Muscle layer of duodenum (tissue), 2 donors: Measurements from ENCODE around the gene NAGPA.
"Not testable (repeated sequence)": the region's sequence is repeated elsewhere in the genome, so short reads cannot be mapped to it uniquely, and the experiment has no call there.

Experiments used
- H3K27ac ChIP-seq: one replicate; pipeline ENCODE4 v1.7.0; 2013; ENCODE audit warnings: mild to moderate bottlenecking, low read length
- H3K27me3 ChIP-seq: one replicate; pipeline ENCODE4 v1.7.0; 2013; ENCODE audit warnings: low read depth, mild to moderate bottlenecking, control low read depth, low read length
- H3K36me3 ChIP-seq, 2 donors: one replicate each; pipeline ENCODE4 v1.7.0; 2013; ENCODE audit warnings: low read length in 2 of 2, control low read depth in 1 of 2, mild to moderate bottlenecking in 1 of 2; ENCODE audit not compliant: insufficient read depth in 2 of 2, control insufficient read depth in 1 of 2
- H3K4me1 ChIP-seq, 2 donors: one replicate each; pipeline ENCODE4 v1.7.0; 2013; ENCODE audit warnings: low read length in 2 of 2, mild to moderate bottlenecking in 2 of 2, control low read depth in 1 of 2, moderate library complexity in 1 of 2; ENCODE audit not compliant: insufficient read depth in 2 of 2, control insufficient read depth in 1 of 2
- H3K4me3 ChIP-seq, 2 donors: one replicate each; pipeline ENCODE4 v1.7.0; 2013; ENCODE audit warnings: low read length in 2 of 2, low read depth in 1 of 2, mild to moderate bottlenecking in 1 of 2
- H3K9me3 ChIP-seq, 2 donors: one replicate each; pipeline ENCODE4 v1.7.0; 2013; ENCODE audit warnings: low read length in 2 of 2, control low read depth in 1 of 2, mild to moderate bottlenecking in 1 of 2; ENCODE audit not compliant: control insufficient read depth in 1 of 2
- donor health status: healthy.

NAGPA gene

DNA sequence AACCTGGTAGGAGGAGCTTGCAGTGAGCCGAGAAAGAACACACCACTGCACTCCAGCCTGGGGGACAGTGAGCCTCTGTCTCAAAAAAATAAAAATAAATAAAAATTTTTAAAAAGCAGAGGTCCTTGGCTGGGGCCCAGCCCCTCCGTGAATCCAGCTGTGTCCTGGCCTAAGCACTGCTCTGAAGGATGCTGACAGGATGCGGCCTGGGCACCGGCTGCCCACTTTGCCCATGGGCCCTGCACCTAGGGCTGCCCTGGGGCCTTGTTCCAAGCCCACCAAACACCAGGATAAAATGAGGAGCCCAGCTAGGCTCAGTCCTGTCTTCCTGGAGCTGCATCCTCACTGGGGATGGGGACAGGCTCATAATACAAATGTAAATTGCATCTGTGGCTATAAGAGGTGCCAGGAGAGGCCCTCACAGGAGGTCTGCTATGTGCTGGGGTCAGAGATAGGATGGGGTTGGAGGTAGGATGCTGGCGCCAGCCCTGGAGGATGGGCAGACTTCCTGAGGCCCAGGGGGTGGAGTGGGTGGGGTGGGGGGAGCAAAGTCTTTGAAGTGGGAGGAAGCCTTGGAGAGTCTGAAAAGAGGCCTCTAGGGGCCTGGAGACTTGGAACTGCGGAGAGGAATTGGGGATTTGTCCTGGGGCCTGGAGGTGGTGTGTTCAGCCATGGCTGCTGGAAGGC is 25.8 kb upstream of the NAGPA start:
- no peak overlapping the region for H3K27ac ChIP-seq
- no peak overlapping the region for H3K4me3 ChIP-seq
- H3K4me1 ChIP-seq, result no peaks in the 10 kb centered on the region
- H3K27me3 ChIP-seq, result no peaks in the 10 kb centered on the region
- H3K36me3 ChIP-seq, result no peaks in the 10 kb centered on the region
- H3K9me3 ChIP-seq, result no peaks in the 10 kb centered on the region

DNA sequence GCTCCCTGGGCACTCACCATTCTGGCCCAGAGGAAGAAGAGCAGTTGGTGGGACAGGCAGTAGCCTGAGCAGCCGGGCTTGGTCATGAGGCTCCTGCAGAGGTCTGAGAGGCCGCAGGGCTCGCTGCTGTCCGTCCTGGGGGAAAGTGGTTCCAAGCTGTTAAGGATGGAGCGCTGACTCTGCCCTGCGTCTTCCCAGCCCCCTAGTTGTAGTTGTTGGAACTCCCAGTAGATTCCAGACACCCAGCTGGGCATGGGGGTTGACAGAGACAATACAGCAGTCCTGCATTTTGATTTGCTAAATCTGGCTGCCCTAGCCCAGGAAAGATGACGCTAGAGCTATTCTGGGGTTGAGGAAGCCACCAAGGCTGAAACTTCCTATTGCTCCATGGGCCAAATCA is 24.7 kb upstream of the NAGPA start:
- H3K4me3 ChIP-seq, result no peak overlapping the region
- no peak overlapping the region for H3K27ac ChIP-seq
- no peaks in the 10 kb centered on the region for H3K4me1 ChIP-seq
- no peaks in the 10 kb centered on the region for H3K9me3 ChIP-seq
- no peaks in the 10 kb centered on the region for H3K27me3 ChIP-seq
- no peaks in the 10 kb centered on the region for H3K36me3 ChIP-seq

DNA sequence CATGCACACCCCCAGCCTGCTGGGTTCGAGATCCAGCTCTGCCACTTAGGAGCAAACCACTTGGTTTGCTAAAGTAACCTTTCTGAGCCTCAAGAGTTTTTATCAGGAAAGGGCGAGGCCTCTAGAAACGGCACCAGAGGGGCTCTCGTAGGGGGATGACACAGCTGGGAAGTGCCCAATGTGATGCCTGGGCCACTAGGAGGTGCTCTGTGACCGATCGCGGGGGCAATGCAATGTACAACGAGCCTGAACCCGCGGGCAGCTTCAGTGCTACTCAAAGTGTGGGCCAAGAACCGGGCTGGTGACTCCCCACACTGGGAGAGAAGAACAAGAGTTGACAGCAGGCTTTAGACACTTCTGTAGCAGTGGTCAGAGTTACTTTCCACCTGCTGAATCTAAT is 22.6 kb upstream of the NAGPA start:
- Histone ChIP-seq H3K4me3 (no peak overlapping the region), H3K27ac (no peak overlapping the region), H3K27me3 (no peaks in the 10 kb centered on the region)

DNA sequence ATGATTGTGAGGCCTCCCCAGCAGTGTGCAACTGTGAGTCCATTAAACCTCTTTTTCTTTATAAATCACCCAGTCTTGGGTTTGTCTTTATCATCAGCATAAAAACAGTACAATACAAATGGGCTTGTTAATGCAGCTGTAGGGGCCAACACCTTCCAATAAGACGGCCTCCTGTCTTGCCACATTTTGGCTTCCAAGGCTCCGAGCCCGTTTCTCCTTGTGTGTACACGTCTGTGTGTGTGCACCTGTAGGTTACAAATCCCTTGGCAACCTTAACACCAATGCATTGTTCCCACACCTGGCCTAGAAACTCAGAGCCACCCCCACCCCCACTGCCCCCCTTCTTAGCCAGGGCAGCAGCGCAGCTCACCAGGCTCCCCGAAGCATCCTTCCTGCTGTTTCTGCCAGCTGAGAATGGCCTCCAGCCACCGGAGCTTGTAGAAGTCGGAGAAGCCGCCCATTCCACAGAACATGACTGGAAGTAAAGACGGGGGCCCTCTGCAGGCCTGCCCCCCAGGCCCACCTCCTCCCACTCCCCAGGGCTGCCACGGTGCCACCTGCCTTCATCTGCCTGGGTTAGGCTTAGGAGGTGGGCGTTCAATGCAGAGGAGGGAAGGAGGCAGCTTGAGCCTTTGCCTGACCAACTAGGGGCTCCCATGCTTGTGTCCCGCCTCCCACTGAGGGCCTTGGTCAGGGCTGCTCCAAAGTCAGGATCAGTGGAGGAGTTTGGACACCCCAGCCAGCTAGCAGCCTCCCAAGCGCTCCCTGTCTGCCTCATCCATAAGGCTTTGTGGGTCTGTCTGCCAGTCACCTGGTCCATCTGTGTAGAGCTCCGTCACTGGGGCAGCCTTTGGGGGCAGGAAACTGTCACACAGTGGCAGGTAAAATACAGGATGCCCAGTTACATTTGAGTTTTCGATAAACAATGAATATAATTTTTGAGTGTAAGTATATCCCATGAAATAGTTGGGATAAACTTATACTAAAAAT is 21.4 kb upstream of the NAGPA start:
- no peaks in the 10 kb centered on the region for H3K27me3 ChIP-seq
- no peaks in the 10 kb centered on the region for H3K9me3 ChIP-seq
- no peak overlapping the region for H3K4me3 ChIP-seq
- H3K27ac ChIP-seq, result no peak overlapping the region
- no peaks in the 10 kb centered on the region for H3K4me1 ChIP-seq
- H3K36me3 ChIP-seq, result no peaks in the 10 kb centered on the region

More for the DNA sequence above, 22.6 kb upstream of the NAGPA start:
- Histone ChIP-seq H3K9me3 (no peaks in the 10 kb centered on the region), H3K4me1 (no peaks in the 10 kb centered on the region), H3K36me3 (no peaks in the 10 kb centered on the region)

DNA sequence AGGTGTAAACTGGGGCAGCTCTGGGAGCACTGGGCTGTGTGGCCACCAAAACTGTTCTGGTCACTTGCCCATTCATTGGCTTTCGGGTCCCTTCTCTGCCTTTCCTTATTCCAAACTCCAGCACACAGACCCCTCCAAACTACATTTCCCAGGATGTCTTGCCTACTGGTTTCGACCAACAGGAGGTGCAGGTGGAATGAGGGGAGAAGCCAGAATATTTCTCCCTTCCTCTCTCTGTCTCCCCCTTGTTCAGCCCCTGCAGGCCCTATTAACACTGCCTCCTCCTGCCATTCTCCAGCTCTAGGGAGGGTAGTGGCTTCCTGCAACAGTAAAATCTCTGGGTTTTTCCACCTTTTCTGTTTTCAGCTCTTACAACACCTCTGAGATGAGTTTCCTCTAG is 13.2 kb upstream of the NAGPA start:
- Histone ChIP-seq H3K36me3 (no peaks in the 10 kb centered on the region), H3K4me1 (no peaks in the 10 kb centered on the region), H3K27me3 (no peaks in the 10 kb centered on the region), H3K9me3 (no peaks in the 10 kb centered on the region), H3K27ac (no peak overlapping the region), H3K4me3 (no peak overlapping the region)

DNA sequence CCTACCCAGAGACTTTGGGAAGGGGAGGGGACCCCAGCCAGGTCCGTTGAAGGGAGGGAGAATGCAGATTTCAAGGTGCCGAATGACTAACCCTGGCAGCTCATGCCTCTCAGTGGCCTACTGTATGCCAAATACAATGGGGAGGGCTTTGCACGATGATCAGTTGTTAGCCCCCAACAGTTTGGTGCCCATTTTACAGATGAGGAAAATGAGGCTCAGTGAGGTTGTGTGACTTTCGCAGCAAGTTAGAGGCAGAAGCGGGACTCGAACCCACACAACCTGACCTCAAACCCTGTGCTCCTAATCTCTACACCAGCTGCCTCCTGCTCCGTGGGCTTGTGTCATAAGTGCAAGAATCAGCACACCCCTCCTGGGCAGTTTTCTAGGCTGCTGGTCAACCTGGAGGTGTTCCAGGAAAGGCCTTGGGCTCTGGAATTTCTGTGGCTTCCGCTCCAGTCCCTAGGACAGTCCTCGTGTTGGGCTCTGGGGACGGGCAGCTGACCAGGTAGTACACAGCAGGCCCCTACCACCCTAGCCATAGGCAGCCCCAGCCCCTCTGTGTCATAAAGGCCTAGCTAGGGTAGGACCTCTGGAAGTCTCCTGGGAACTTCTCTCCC is 11.9 kb upstream of the NAGPA start:
- Histone ChIP-seq H3K27me3 (no peaks in the 10 kb centered on the region), H3K9me3 (no peaks in the 10 kb centered on the region), H3K4me1 (no peaks in the 10 kb centered on the region), H3K27ac (no peak overlapping the region), H3K36me3 (no peaks in the 10 kb centered on the region), H3K4me3 (no peak overlapping the region)

DNA sequence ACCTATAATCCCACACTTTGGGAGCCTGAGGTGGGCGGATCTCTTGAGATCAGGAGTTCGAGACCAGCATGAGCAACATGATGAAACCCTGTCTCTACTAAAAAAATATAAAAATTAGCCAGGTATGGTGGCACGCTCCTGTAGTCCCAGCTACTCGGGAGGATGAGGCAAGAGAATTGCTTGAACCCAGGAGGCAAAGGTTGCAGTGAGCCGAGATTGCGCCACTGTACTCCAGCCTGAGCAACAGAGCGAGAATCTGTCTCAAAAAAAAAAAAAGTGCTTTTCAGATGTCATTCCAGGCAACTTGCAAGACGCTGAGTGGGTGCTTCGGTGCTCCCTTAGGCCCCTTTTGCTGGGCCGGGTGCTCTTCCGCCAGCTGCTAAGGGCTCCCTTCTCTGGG is 10.8 kb upstream of the NAGPA start:
- not testable (repeated sequence) for H3K27me3 ChIP-seq, H3K4me1 ChIP-seq, H3K4me3 ChIP-seq, H3K36me3 ChIP-seq, H3K27ac ChIP-seq, H3K9me3 ChIP-seq

DNA sequence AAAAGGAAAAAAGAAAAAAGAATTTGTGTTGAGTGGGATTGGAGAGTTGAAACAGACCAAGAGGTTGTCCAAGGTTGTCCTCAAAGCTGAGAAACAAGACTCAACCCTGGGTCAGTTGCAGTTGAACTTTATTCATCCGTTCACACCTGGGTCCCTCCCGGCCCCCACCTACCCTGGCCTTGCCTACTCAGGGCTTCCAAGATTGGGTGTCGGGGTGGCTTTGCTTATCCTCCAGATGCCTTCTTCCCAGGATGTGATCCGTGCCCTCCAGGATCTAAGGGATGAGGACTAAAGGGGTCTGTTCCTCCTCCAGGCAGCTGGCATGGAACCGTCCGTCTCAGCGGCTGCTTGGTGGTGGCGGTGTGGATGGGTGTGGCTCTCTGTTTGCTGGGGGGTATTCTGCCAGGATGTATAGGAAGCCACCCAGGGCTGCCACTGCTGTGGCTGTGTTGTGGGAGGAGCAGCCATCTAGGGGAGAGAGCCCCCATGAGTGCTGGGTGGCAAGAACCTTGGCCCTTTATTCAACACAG is 10.3 kb upstream of the NAGPA start:
- Histone ChIP-seq H3K27ac (no peak overlapping the region), H3K36me3 (no peaks in the 10 kb centered on the region), H3K9me3 (no peaks in the 10 kb centered on the region), H3K4me3 (no peak overlapping the region), H3K4me1 (no peaks in the 10 kb centered on the region), H3K27me3 (no peaks in the 10 kb centered on the region)

DNA sequence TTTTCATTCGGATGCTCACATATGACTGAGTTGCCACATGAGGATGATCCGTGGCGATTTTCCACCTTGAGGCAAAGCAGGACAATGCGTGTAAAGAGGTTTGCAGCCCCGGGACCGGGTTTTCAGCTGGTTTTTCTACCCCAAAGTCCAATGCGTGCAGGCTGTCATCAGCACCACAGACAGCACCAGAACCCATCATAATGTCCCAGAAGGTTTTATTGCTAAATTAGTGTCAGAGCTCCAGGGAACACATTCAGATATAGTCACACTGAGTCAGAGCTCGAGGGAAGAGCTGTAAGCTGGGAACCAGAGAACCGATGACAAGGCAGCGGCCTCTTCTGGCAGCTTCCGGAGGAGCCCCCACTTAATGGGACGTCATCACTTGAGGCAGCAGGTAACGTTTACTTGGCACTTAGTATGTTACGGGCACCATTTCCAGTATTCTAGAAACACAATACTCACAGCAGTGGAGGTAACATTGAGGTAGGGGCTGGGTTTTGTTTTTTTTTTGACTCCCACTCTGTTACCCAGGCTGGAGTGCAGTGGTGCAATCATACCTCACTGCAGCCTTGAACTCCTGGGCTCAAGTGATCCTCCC is 8.9 kb upstream of the NAGPA start:
- no peak overlapping the region for H3K27ac ChIP-seq
- H3K4me1 ChIP-seq, result no peaks in the 10 kb centered on the region
- H3K36me3 ChIP-seq, result no peaks in the 10 kb centered on the region
- no peaks in the 10 kb centered on the region for H3K9me3 ChIP-seq
- H3K4me3 ChIP-seq, result no peak overlapping the region
- H3K27me3 ChIP-seq, result no peaks in the 10 kb centered on the region

DNA sequence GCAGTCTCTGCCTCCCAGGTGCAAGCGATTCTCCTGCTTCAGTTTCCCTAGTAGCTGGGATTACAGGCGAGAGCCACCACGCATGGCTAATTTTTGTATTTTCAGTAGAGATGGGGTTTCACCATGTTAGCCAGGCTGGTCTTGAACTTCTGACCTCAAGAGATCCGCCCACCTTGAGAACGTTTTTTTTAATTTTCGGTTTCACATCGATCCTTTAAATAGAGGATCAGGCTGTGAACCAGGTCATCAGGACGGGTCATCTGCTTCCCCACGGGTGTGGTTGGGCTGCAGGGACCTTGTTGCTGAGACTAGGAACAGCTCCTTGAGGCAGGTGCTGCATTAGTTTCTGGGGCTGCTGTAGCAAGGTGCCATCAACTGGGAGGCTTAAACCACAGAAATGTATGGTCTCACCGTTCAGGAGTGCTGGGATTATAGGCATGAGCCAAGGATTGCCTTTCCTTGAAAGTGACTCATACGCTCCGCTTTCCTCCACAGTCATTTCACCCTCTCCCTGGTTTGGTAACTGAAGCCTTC is 7.9 kb upstream of the NAGPA start:
- Histone ChIP-seq H3K27me3 (no peaks in the 10 kb centered on the region), H3K36me3 (no peaks in the 10 kb centered on the region), H3K27ac (no peak overlapping the region), H3K4me3 (no peak overlapping the region), H3K9me3 (no peaks in the 10 kb centered on the region), H3K4me1 (no peaks in the 10 kb centered on the region)

DNA sequence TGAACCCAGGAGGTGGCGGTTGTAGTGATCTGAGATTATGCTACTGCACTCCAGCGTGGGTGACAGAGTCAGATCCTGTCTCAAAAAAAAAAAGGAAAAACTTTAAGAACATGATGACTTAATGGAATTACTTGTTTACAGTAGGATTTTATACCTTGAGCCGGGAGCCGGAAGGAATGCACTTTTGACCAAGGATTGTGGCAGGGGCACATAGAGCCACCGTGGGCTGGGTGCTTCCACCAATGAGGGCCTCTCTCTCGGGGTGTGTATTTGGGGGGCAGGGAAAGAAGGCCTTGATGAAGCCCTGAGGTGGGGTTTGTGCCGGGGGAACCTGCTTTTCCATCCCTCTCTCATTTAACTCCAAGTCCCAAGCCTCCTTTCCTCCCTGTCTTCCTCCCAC is 6.7 kb upstream of the NAGPA start:
- H3K27me3 ChIP-seq, result no peaks in the 10 kb centered on the region
- H3K4me3 ChIP-seq, result no peak overlapping the region
- H3K36me3 ChIP-seq, result no peaks in the 10 kb centered on the region
- no peak overlapping the region for H3K27ac ChIP-seq
- H3K4me1 ChIP-seq, result no peaks in the 10 kb centered on the region
- no peaks in the 10 kb centered on the region for H3K9me3 ChIP-seq
